Measurements from ENCODE around the gene TTC31. TPM values are rescaled to one million over a fixed set of nuclear protein-coding genes. Genes with fewer than 3 reads are reported as not detected.

TTC31 gene
- total RNA-seq, 1 donor from 2014 or later = 19.5 TPM

- Histone ChIP-seq H3K27me3 (no peaks in the 10 kb centered on the region), H3K9me3 (no peaks in the 10 kb centered on the region), H3K36me3 (peaks cover 41 to 71% of the 10 kb centered on the region in 2 donors), H3K4me3 (no peak overlapping the region), H3K27ac (no peak overlapping the region), H3K4me1 (peaks cover 0 to 2% of the 10 kb centered on the region in 2 donors)
- intact Hi-C loops (cut with DNase I) = no loop called here
- no peak for DNase-seq (ENCODE audit: low spot score in 2 of 2)
- TF ChIP-seq CTCF (IDR thresholded peaks at IDR 0.05) = no peak
Measured at GRCh38 chr2:74488643-74489481, 6.0 kb downstream of the TTC31 start.

- no peak for DNase-seq (ENCODE audit: low spot score in 2 of 2)
- TF ChIP-seq CTCF (IDR thresholded peaks at IDR 0.05) = no peak
- H3K27ac ChIP-seq = no peak overlapping the region
- intact Hi-C loops (cut with DNase I) = no loop called here
- no peaks in the 10 kb centered on the region for H3K9me3 ChIP-seq
- H3K36me3 ChIP-seq = peaks cover 41 to 71% of the 10 kb centered on the region in 2 donors
- no peaks in the 10 kb centered on the region for H3K4me1 ChIP-seq
- no peaks in the 10 kb centered on the region for H3K27me3 ChIP-seq
- H3K4me3 ChIP-seq = no peak overlapping the region
Measured at GRCh38 chr2:74489906-74490305, 7.0 kb downstream of the TTC31 start.

GRCh38 chr2:74491648-74492544 is 9.0 kb downstream of the TTC31 start:
- intact Hi-C loops (cut with DNase I) = no loop called here
- H3K9me3 ChIP-seq = no peaks in the 10 kb centered on the region
- H3K27ac ChIP-seq = no peak overlapping the region
- H3K27me3 ChIP-seq = no peaks in the 10 kb centered on the region
- H3K36me3 ChIP-seq = peaks cover 41 to 57% of the 10 kb centered on the region in 2 donors
- no peak for DNase-seq (ENCODE audit: low spot score in 2 of 2)
- H3K4me1 ChIP-seq = no peaks in the 10 kb centered on the region
- TF ChIP-seq CTCF (IDR thresholded peaks at IDR 0.05) = no peak
- no peak overlapping the region for H3K4me3 ChIP-seq

- H3K36me3 ChIP-seq = peaks cover 41 to 49% of the 10 kb centered on the region in 2 donors
- no peaks in the 10 kb centered on the region for H3K27me3 ChIP-seq
- H3K9me3 ChIP-seq = no peaks in the 10 kb centered on the region
- no peak for DNase-seq (ENCODE audit: low spot score in 2 of 2)
- no peak for TF ChIP-seq CTCF (IDR thresholded peaks at IDR 0.05)
- no peak overlapping the region for H3K27ac ChIP-seq
- H3K4me3 ChIP-seq = no peak overlapping the region
- intact Hi-C loops (cut with DNase I) = no loop called here
- H3K4me1 ChIP-seq = no peaks in the 10 kb centered on the region
Measured at GRCh38 chr2:74493546-74493945, 10.7 kb downstream of the TTC31 start.

GRCh38 chr2:74495440-74495839 is 12.6 kb downstream of the TTC31 start:
- no peak for DNase-seq (ENCODE audit: low spot score in 2 of 2)
- Histone ChIP-seq H3K27ac (no peak overlapping the region), H3K4me3 (no peak overlapping the region), H3K4me1 (peaks cover 0 to 8% of the 10 kb centered on the region in 2 donors), H3K9me3 (no peaks in the 10 kb centered on the region), H3K27me3 (peaks cover 5% of the 10 kb centered on the region), H3K36me3 (peaks cover 31 to 34% of the 10 kb centered on the region in 2 donors)
- intact Hi-C loops (cut with DNase I) = no loop called here
- no peak for TF ChIP-seq CTCF (IDR thresholded peaks at IDR 0.05)
